ENCODE data around the gene AATF.

Gene AATF

DNA sequence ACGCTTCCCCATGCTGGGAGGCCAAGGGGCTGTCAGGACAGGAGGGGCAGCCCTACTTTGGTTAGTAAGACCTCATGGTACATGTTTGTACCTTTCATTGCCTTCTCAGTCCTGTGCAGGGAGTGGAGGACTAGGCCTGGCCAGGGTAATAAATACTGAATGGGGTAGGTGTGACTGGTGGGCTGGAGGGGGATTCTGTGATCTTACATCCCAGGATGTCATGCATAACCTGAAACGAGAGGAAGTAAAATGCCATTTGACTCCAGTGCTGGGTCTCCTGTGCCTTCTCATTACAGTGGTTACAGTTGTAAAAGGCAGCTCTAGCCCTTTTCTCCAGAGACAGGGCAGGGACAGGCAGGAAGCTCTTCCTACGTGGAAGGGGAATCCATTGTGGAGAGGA is 138.2 kb downstream of the AATF start:
- H4K91ac ChIP-seq (ENCODE audit: low read length): no peak overlapping the region
- no peak overlapping the region for H3K14ac ChIP-seq (ENCODE audit: low read length in 2 of 2)
- H2BK15ac ChIP-seq (ENCODE audit: low read depth, poor library complexity, severe bottlenecking): no peak overlapping the region
- H3K9ac ChIP-seq (ENCODE audit: low read length): no peak overlapping the region
- H3K4me2 ChIP-seq (ENCODE audit: low read length, poor library complexity, severe bottlenecking): no peak overlapping the region
- no peak overlapping the region for H2BK5ac ChIP-seq (ENCODE audit: low read depth, low read length, poor library complexity, severe bottlenecking)
- no peak overlapping the region for H2AFZ ChIP-seq (ENCODE audit: low read depth, low read length)
- H3K4me1 ChIP-seq (ENCODE audit: control insufficient read depth, insufficient read depth, low read depth, low read length): no peaks in the 10 kb centered on the region
- H3K27ac ChIP-seq (ENCODE audit: low read length, poor library complexity, severe bottlenecking): no peak overlapping the region
- H3K36me3 ChIP-seq (ENCODE audit: control insufficient read depth in 1 of 2, insufficient read depth in 2 of 2, low read depth in 1 of 2, low read length in 2 of 2): peaks cover 37 to 83% of the 10 kb centered on the region in 2 experiments
- H3K4ac ChIP-seq (ENCODE audit: low read depth in 1 of 2, low read length in 2 of 2): no peak overlapping the region
- 89% methylated on average over 3 of the region's 3 CpGs for WGBS
- H3K79me1 ChIP-seq (replicated peaks; ENCODE audit: low read length, poor library complexity, severe bottlenecking): no peaks in the 10 kb centered on the region
- no peak overlapping the region for H3K23ac ChIP-seq (ENCODE audit: low read length in 2 of 2)
- H3K27me3 ChIP-seq (ENCODE audit: control insufficient read depth in 1 of 2, insufficient read depth in 1 of 2, low read length in 2 of 2): no peaks in the 10 kb centered on the region
- H3K9me3 ChIP-seq (ENCODE audit: control insufficient read depth, low read length): no peaks in the 10 kb centered on the region
- DNase-seq: no peak
- H2AK5ac ChIP-seq (ENCODE audit: low read length, severe bottlenecking): no peak overlapping the region
- no peak overlapping the region for H2BK12ac ChIP-seq (ENCODE audit: low read length in 2 of 2)
- H2BK120ac ChIP-seq (ENCODE audit: low read depth, low read length): no peak overlapping the region
- H3K18ac ChIP-seq (ENCODE audit: low read depth in 1 of 2, low read length in 2 of 2): no peak overlapping the region
- H3K4me3 ChIP-seq (ENCODE audit: insufficient read depth in 1 of 2, low read depth in 1 of 2, low read length in 2 of 2): no peak overlapping the region
- H4K8ac ChIP-seq (ENCODE audit: low read length): no peak overlapping the region

GRCh38 chr17:37087683-37088082 is 138.9 kb downstream of the AATF start:
- no peak overlapping the region for H2AK5ac ChIP-seq (ENCODE audit: low read length, severe bottlenecking)
- WGBS: 95% methylated on average over 5 of the region's 5 CpGs
- no peaks in the 10 kb centered on the region for H3K79me1 ChIP-seq (replicated peaks; ENCODE audit: low read length, poor library complexity, severe bottlenecking)
- no peak overlapping the region for H4K91ac ChIP-seq (ENCODE audit: low read length)
- no peak overlapping the region for H3K14ac ChIP-seq (ENCODE audit: low read length in 2 of 2)
- no peak overlapping the region for H3K4me3 ChIP-seq (ENCODE audit: insufficient read depth in 1 of 2, low read depth in 1 of 2, low read length in 2 of 2)
- H3K9ac ChIP-seq (ENCODE audit: low read length): no peak overlapping the region
- H3K18ac ChIP-seq (ENCODE audit: low read depth in 1 of 2, low read length in 2 of 2): no peak overlapping the region
- DNase-seq: no peak
- no peaks in the 10 kb centered on the region for H3K27me3 ChIP-seq (ENCODE audit: control insufficient read depth in 1 of 2, insufficient read depth in 1 of 2, low read length in 2 of 2)
- H2BK120ac ChIP-seq (ENCODE audit: low read depth, low read length): no peak overlapping the region
- H3K36me3 ChIP-seq (ENCODE audit: control insufficient read depth in 1 of 2, insufficient read depth in 2 of 2, low read depth in 1 of 2, low read length in 2 of 2): peaks cover 37 to 90% of the 10 kb centered on the region in 2 experiments
- no peak overlapping the region for H2BK15ac ChIP-seq (ENCODE audit: low read depth, poor library complexity, severe bottlenecking)
- H3K4me1 ChIP-seq (ENCODE audit: control insufficient read depth, insufficient read depth, low read depth, low read length): no peaks in the 10 kb centered on the region
- no peak overlapping the region for H3K4me2 ChIP-seq (ENCODE audit: low read length, poor library complexity, severe bottlenecking)
- H2BK12ac ChIP-seq (ENCODE audit: low read length in 2 of 2): no peak overlapping the region
- H3K27ac ChIP-seq (ENCODE audit: low read length, poor library complexity, severe bottlenecking): no peak overlapping the region
- H3K9me3 ChIP-seq (ENCODE audit: control insufficient read depth, low read length): no peaks in the 10 kb centered on the region
- no peak overlapping the region for H2AFZ ChIP-seq (ENCODE audit: low read depth, low read length)
- no peak overlapping the region for H3K23ac ChIP-seq (ENCODE audit: low read length in 2 of 2)
- H4K8ac ChIP-seq (ENCODE audit: low read length): no peak overlapping the region
- no peak overlapping the region for H3K4ac ChIP-seq (ENCODE audit: low read depth in 1 of 2, low read length in 2 of 2)
- H2BK5ac ChIP-seq (ENCODE audit: low read depth, low read length, poor library complexity, severe bottlenecking): no peak overlapping the region

DNA sequence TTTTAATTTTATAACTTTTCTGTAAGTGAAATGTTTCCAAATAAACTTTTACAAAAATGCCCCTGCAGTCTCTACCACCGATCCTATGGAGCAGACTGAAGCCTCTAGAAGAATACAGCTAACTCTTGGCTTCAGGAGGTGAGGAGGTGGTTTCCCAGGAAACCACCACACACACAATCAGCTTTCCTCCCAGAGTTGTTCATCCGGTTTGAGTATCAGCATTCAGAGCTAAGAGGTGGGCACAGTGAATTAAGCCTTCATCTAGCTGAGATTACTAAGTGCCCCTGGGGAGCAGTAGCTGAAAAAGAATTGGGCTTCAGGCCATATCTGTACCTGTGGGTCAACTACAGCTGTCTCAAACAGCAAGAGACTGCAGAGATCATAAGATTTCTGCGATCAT is 139.7 kb downstream of the AATF start:
- Histone ChIP-seq H3K18ac (ENCODE audit: low read depth in 1 of 2, low read length in 2 of 2) (no peak overlapping the region), H3K4me3 (ENCODE audit: insufficient read depth in 1 of 2, low read depth in 1 of 2, low read length in 2 of 2) (no peak overlapping the region), H3K36me3 (ENCODE audit: control insufficient read depth in 1 of 2, insufficient read depth in 2 of 2, low read depth in 1 of 2, low read length in 2 of 2) (peaks cover 38 to 94% of the 10 kb centered on the region in 2 experiments), H4K91ac (ENCODE audit: low read length) (no peak overlapping the region), H2AK5ac (ENCODE audit: low read length, severe bottlenecking) (no peak overlapping the region), H3K23ac (ENCODE audit: low read length in 2 of 2) (no peak overlapping the region), H3K4me2 (ENCODE audit: low read length, poor library complexity, severe bottlenecking) (no peak overlapping the region), H2BK15ac (ENCODE audit: low read depth, poor library complexity, severe bottlenecking) (no peak overlapping the region), H3K4me1 (ENCODE audit: control insufficient read depth, insufficient read depth, low read depth, low read length) (no peaks in the 10 kb centered on the region), H3K14ac (ENCODE audit: low read length in 2 of 2) (no peak overlapping the region), H2AFZ (ENCODE audit: low read depth, low read length) (no peak overlapping the region), H3K9ac (ENCODE audit: low read length) (no peak overlapping the region), H2BK120ac (ENCODE audit: low read depth, low read length) (no peak overlapping the region), H4K8ac (ENCODE audit: low read length) (no peak overlapping the region), H3K4ac (ENCODE audit: low read depth in 1 of 2, low read length in 2 of 2) (no peak overlapping the region), H3K27me3 (ENCODE audit: control insufficient read depth in 1 of 2, insufficient read depth in 1 of 2, low read length in 2 of 2) (no peaks in the 10 kb centered on the region), H3K79me1 (replicated peaks; ENCODE audit: low read length, poor library complexity, severe bottlenecking) (peaks cover 3% of the 10 kb centered on the region), H3K27ac (ENCODE audit: low read length, poor library complexity, severe bottlenecking) (no peak overlapping the region), H2BK5ac (ENCODE audit: low read depth, low read length, poor library complexity, severe bottlenecking) (no peak overlapping the region), H3K9me3 (ENCODE audit: control insufficient read depth, low read length) (no peaks in the 10 kb centered on the region), H2BK12ac (ENCODE audit: low read length in 2 of 2) (no peak overlapping the region)
- WGBS: 77% methylated on average over 2 of the region's 3 CpGs
- no peak for DNase-seq

- no peak overlapping the region for H2BK15ac ChIP-seq (ENCODE audit: low read depth, poor library complexity, severe bottlenecking)
- H2AK5ac ChIP-seq (ENCODE audit: low read length, severe bottlenecking): no peak overlapping the region
- WGBS: 85% methylated on average over 11 of the region's 11 CpGs
- no peak overlapping the region for H4K8ac ChIP-seq (ENCODE audit: low read length)
- H2BK5ac ChIP-seq (ENCODE audit: low read depth, low read length, poor library complexity, severe bottlenecking): no peak overlapping the region
- H3K9me3 ChIP-seq (ENCODE audit: control insufficient read depth, low read length): no peaks in the 10 kb centered on the region
- peaks cover 3% of the 10 kb centered on the region for H3K79me1 ChIP-seq (replicated peaks; ENCODE audit: low read length, poor library complexity, severe bottlenecking)
- no peaks in the 10 kb centered on the region for H3K27me3 ChIP-seq (ENCODE audit: control insufficient read depth in 1 of 2, insufficient read depth in 1 of 2, low read length in 2 of 2)
- DNase-seq: no peak
- no peak overlapping the region for H3K27ac ChIP-seq (ENCODE audit: low read length, poor library complexity, severe bottlenecking)
- no peak overlapping the region for H2BK120ac ChIP-seq (ENCODE audit: low read depth, low read length)
- peaks cover 38 to 98% of the 10 kb centered on the region in 2 experiments for H3K36me3 ChIP-seq (ENCODE audit: control insufficient read depth in 1 of 2, insufficient read depth in 2 of 2, low read depth in 1 of 2, low read length in 2 of 2)
- no peak overlapping the region for H3K4me2 ChIP-seq (ENCODE audit: low read length, poor library complexity, severe bottlenecking)
- H3K14ac ChIP-seq (ENCODE audit: low read length in 2 of 2): no peak overlapping the region
- H3K9ac ChIP-seq (ENCODE audit: low read length): no peak overlapping the region
- H3K18ac ChIP-seq (ENCODE audit: low read depth in 1 of 2, low read length in 2 of 2): no peak overlapping the region
- H2AFZ ChIP-seq (ENCODE audit: low read depth, low read length): no peak overlapping the region
- H3K4me3 ChIP-seq (ENCODE audit: insufficient read depth in 1 of 2, low read depth in 1 of 2, low read length in 2 of 2): no peak overlapping the region
- H3K4me1 ChIP-seq (ENCODE audit: control insufficient read depth, insufficient read depth, low read depth, low read length): no peaks in the 10 kb centered on the region
- no peak overlapping the region for H2BK12ac ChIP-seq (ENCODE audit: low read length in 2 of 2)
- H4K91ac ChIP-seq (ENCODE audit: low read length): no peak overlapping the region
- H3K23ac ChIP-seq (ENCODE audit: low read length in 2 of 2): no peak overlapping the region
- H3K4ac ChIP-seq (ENCODE audit: low read depth in 1 of 2, low read length in 2 of 2): no peak overlapping the region
Measured at GRCh38 chr17:37088913-37089312, 140.2 kb downstream of the AATF start.

Measured in mesenchymal stem cell (in vitro differentiated cells and primary cell).